HepG2 (cell line): Measurements from ENCODE around the gene CFAP99. TPM values are rescaled to one million over a fixed set of nuclear protein-coding genes. Genes with fewer than 3 reads are reported as not detected.

Experiments used
- BRF2 ChIP-seq: sonication (generic); formaldehyde crosslinking; IDR thresholded peaks from 2 replicates; pipeline ENCODE4 v1.8.1; 2022; ENCODE audit warnings: mild to moderate bottlenecking, missing genetic modification reagents
- HIVEP1 ChIP-seq: sonication (generic); formaldehyde crosslinking; IDR thresholded peaks from 2 replicates; pipeline ENCODE4 v1.4.0; 2020; ENCODE audit warnings: mild to moderate bottlenecking, missing genetic modification reagents
- MATR3 ChIP-seq: sonication (generic); formaldehyde crosslinking; IDR thresholded peaks from 2 replicates; pipeline ENCODE4 v1.4.0; 2020; ENCODE audit warnings: missing genetic modification reagents
- SCMH1 ChIP-seq: sonication (generic); formaldehyde crosslinking; IDR thresholded peaks from 2 replicates; pipeline ENCODE4 v1.9.0; 2021; ENCODE audit warnings: missing genetic modification reagents, mild to moderate bottlenecking, borderline replicate concordance
- SIX1 ChIP-seq: sonication (generic); formaldehyde crosslinking; IDR thresholded peaks from 2 replicates; pipeline ENCODE4 v1.4.0; 2020; ENCODE audit warnings: missing genetic modification reagents, borderline replicate concordance
- TP53 ChIP-seq: sonication (generic); formaldehyde crosslinking; conservative IDR thresholded peaks from 2 replicates; pipeline ENCODE4 v1.4.0; 2020; ENCODE audit warnings: missing genetic modification reagents
- ZNF138 ChIP-seq: sonication (generic); formaldehyde crosslinking; IDR thresholded peaks from 2 replicates; pipeline ENCODE4 v1.5.0; 2020; ENCODE audit warnings: mild to moderate bottlenecking, low read depth, missing genetic modification reagents
- ZNF142 ChIP-seq: sonication (generic); formaldehyde crosslinking; IDR thresholded peaks from 2 replicates; pipeline ENCODE4 v1.4.0; 2020; ENCODE audit warnings: missing genetic modification reagents
- ZNF75D ChIP-seq: sonication (generic); formaldehyde crosslinking; IDR thresholded peaks from 2 replicates; pipeline ENCODE4 v1.8.1; 2023; ENCODE audit warnings: missing genetic modification reagents, mild to moderate bottlenecking, borderline replicate concordance
- ZNF768 ChIP-seq: sonication (generic); formaldehyde crosslinking; IDR thresholded peaks from 2 replicates; pipeline ENCODE4 v1.4.0; 2020; ENCODE audit warnings: missing genetic modification reagents
- ZNF841 ChIP-seq: sonication (generic); formaldehyde crosslinking; IDR thresholded peaks from 2 replicates; pipeline ENCODE4 v1.8.1; 2023; ENCODE audit warnings: missing genetic modification reagents, borderline replicate concordance
- polyA plus RNA-seq, 8 experiments: library from polyadenylated mRNA; depleted of rRNA in 3 of 8; stranded (reverse) in 7 of 8; unstranded in 1 of 8; fragments of >200 nt; fragmentation: Illumina TruSeq in 4 of 8; extraction: Trizol in 4 of 8; gene quantifications; 2 replicates each; pipeline versions ENCODE4 v1.2.1 to v1.2.3, GENCODE V29; 2011 to 2016; ENCODE audit warnings: low read depth in 4 of 8, missing spikeins in 1 of 8, mixed read lengths in 1 of 8; ENCODE audit not compliant: insufficient read depth in 1 of 8
- total RNA-seq, 5 experiments: library from RNA; depleted of rRNA; stranded (reverse); fragments of >200 nt; fragmentation: Illumina TruSeq; extraction: Trizol; gene quantifications; 2 replicates each; pipeline ENCODE4 v1.2.3, GENCODE V29; 2016; ENCODE audit warnings: low read depth in 1 of 5
- TF ChIP-seq, protein P1 (sequence below): IDR thresholded peaks from 2 replicates; pipeline ENCODE4 v1.6.1; 2016; ENCODE audit warnings: low read depth
- TF ChIP-seq, protein P2 (sequence below): sonication (generic); formaldehyde crosslinking; IDR thresholded peaks from 2 replicates; pipeline ENCODE4 v1.4.0; 2020; ENCODE audit warnings: mild to moderate bottlenecking, missing genetic modification reagents, borderline replicate concordance
- TF ChIP-seq, protein P3 (sequence below): sonication (generic); formaldehyde crosslinking; IDR thresholded peaks from 2 replicates; pipeline ENCODE4 v1.5.1; 2020; ENCODE audit warnings: mild to moderate bottlenecking, missing genetic modification reagents, borderline replicate concordance
- TF ChIP-seq, protein P4 (sequence below): sonication (generic); formaldehyde crosslinking; IDR thresholded peaks from 2 replicates; pipeline ENCODE4 v1.8.0; 2022; ENCODE audit warnings: mild to moderate bottlenecking, missing genetic modification reagents, borderline replicate concordance

Gene CFAP99
- total and polyA plus RNA-seq, 2 of the 13 experiments (the other 11 are each of a cell fraction or from before 2014, with no cell fraction given) = not detected

- TF ChIP-seq ZNF142 (peak; percentile 93), ZNF138 (peak; percentile 77; the same call in 1 of the 2 replicates), TP53 (CRISPR knock-in tag) (no peak), ZNF768 (CRISPR knock-in tag) (peak; percentile 67), SIX1 (no peak), SCMH1 (CRISPR knock-in tag) (no peak), BRF2 (peak; percentile 96), MATR3 (CRISPR knock-in tag) (no peak), ZNF75D (CRISPR knock-in tag) (no peak), ZNF841 (CRISPR knock-in tag) (peak; percentile 95), HIVEP1 (CRISPR knock-in tag) (peak; percentile 41; the same call in 1 of the 2 replicates)
- TF ChIP-seq, protein P1, sequence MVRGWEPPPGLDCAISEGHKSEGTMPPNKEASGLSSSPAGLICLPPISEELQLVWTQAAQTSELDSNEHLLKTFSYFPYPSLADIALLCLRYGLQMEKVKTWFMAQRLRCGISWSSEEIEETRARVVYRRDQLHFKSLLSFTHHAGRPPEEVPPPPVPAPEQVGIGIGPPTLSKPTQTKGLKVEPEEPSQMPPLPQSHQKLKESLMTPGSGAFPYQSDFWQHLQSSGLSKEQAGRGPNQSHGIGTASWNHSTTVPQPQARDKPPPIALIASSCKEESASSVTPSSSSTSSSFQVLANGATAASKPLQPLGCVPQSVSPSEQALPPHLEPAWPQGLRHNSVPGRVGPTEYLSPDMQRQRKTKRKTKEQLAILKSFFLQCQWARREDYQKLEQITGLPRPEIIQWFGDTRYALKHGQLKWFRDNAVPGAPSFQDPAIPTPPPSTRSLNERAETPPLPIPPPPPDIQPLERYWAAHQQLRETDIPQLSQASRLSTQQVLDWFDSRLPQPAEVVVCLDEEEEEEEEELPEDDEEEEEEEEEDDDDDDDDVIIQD (CRISPR knock-in tag) = no peak
- TF ChIP-seq, protein P2, sequence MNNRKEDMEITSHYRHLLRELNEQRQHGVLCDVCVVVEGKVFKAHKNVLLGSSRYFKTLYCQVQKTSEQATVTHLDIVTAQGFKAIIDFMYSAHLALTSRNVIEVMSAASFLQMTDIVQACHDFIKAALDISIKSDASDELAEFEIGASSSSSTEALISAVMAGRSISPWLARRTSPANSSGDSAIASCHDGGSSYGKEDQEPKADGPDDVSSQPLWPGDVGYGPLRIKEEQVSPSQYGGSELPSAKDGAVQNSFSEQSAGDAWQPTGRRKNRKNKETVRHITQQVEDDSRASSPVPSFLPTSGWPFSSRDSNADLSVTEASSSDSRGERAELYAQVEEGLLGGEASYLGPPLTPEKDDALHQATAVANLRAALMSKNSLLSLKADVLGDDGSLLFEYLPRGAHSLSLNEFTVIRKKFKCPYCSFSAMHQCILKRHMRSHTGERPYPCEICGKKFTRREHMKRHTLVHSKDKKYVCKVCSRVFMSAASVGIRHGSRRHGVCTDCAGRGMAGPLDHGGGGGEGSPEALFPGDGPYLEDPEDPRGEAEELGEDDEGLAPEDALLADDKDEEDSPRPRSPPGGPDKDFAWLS = no peak
- TF ChIP-seq, protein P3, sequence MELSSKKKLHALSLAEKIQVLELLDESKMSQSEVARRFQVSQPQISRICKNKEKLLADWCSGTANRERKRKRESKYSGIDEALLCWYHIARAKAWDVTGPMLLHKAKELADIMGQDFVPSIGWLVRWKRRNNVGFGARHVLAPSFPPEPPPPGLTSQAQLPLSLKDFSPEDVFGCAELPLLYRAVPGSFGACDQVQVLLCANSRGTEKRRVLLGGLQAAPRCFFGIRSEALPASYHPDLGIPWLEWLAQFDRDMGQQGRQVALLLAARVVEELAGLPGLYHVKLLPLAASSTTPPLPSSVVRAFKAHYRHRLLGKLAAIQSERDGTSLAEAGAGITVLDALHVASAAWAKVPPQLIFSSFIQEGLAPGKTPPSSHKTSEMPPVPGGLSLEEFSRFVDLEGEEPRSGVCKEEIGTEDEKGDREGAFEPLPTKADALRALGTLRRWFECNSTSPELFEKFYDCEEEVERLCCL = no peak
- TF ChIP-seq, protein P4, sequence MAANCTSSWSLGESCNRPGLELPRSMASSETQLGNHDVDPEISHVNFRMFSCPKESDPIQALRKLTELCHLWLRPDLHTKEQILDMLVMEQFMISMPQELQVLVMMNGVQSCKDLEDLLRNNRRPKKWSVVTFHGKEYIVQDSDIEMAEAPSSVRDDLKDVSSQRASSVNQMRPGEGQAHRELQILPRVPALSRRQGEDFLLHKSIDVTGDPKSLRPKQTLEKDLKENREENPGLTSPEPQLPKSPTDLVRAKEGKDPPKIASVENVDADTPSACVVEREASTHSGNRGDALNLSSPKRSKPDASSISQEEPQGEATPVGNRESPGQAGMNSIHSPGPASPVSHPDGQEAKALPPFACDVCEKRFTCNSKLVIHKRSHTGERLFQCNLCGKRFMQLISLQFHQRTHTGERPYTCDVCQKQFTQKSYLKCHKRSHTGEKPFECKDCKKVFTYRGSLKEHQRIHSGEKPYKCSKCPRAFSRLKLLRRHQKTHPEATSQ (CRISPR knock-in tag) = no peak
Observed at GRCh38 chr4:2462218-2462991, 43.6 kb downstream of the CFAP99 start (continued).
